Activated T-helper 2 cell treated with anti-CD3 and anti-CD28 coated beads, Interferon-gamma antibody, Interleukin-2, Interleukin-4, amounts not matched to agents 10 μg/mL and 5 μg/mL and 100 μg/mL, durations not matched to agents 14 hours and 24 hours and 36 hours (primary cell): Measurements from ENCODE around the gene KLHDC8A. TPM values are rescaled to one million over a fixed set of nuclear protein-coding genes. Genes with fewer than 3 reads are reported as not detected.
"Not testable (repeated sequence)": the region's sequence is repeated elsewhere in the genome, so short reads cannot be mapped to it uniquely, and the experiment has no call there.

Experiments
- DNase-seq: peaks from one replicate; pipeline ENCODE4 v3.0.0; 2021; ENCODE audit warnings: low spot score
- H3K27ac Mint-ChIP-seq: one replicate; pipeline ENCODE4 v1.8.0; 2021; ENCODE audit warnings: mixed read lengths
- H3K27me3 Mint-ChIP-seq: one replicate; pipeline ENCODE4 v1.8.0; 2021; ENCODE audit warnings: low read depth, mixed read lengths
- H3K36me3 Mint-ChIP-seq: one replicate; pipeline ENCODE4 v1.8.0; 2021; ENCODE audit warnings: low read depth, mixed read lengths
- H3K4me1 Mint-ChIP-seq: one replicate; pipeline ENCODE4 v1.8.0; 2021; ENCODE audit warnings: low read depth, mixed read lengths
- H3K4me3 Mint-ChIP-seq: one replicate; pipeline ENCODE4 v1.8.0; 2021; ENCODE audit warnings: low read depth, mild to moderate bottlenecking, moderate library complexity, mixed read lengths
- H3K9me3 Mint-ChIP-seq: one replicate; pipeline ENCODE4 v1.8.0; 2021; ENCODE audit warnings: mixed read lengths
- intact Hi-C: fragments of 100-400 bp; cut with micrococcal nuclease; formaldehyde crosslinking; loops from one replicate; pipeline ENCODE4 v1.15.1; 2023
- total RNA-seq: library from RNA; stranded (reverse); gene quantifications from 2 replicates; pipeline ENCODE4 v1.2.3, GENCODE V29; 2022

The KLHDC8A gene, protein sequence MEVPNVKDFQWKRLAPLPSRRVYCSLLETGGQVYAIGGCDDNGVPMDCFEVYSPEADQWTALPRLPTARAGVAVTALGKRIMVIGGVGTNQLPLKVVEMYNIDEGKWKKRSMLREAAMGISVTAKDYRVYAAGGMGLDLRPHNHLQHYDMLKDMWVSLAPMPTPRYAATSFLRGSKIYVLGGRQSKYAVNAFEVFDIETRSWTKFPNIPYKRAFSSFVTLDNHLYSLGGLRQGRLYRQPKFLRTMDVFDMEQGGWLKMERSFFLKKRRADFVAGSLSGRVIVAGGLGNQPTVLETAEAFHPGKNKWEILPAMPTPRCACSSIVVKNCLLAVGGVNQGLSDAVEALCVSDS
- not detected in 2 replicates for total RNA-seq

GRCh38 chr1:205356440-205357139 is at the start of gene KLHDC8A:
Gene KLHDC8A, minus strand, starts transcription at chr1:205356922. Its CDS starts 13,318 bp downstream, at chr1:205343604.
- no peaks in the 10 kb centered on the region for H3K4me1 Mint-ChIP-seq
- H3K9me3 Mint-ChIP-seq, result no peaks in the 10 kb centered on the region
- no peaks in the 10 kb centered on the region for H3K36me3 Mint-ChIP-seq
- peaks cover 16% of the 10 kb centered on the region for H3K27me3 Mint-ChIP-seq
- no peak within 1 kb of the TSS for H3K4me3 Mint-ChIP-seq
- no peak within 1 kb of the TSS for H3K27ac Mint-ChIP-seq
- intact Hi-C loops, result no loop called here
- no peak for DNase-seq

DNA sequence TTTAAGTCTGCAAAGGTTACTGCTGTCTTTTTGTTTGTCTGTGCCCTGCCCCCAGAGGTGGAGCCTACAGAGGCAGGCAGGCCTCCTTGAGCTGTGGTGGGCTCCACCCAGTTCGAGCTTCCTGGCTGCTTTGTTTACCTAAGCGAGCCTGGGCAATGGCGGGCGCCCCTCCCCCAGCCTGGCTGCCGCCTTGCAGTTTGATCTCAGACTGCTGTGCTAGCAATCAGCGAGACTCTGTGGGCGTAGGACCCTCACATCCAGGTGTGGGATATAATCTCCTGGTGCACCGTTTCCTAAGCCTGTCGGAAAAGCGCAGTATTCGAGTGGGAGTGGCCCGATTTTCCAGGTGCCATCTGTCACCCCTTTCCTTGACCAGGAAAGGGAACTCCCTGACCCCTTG is 49.5 kb upstream of the KLHDC8A start:
- H3K4me3 Mint-ChIP-seq, intact Hi-C loops, H3K9me3 Mint-ChIP-seq, H3K27ac Mint-ChIP-seq, H3K36me3 Mint-ChIP-seq, DNase-seq, H3K4me1 Mint-ChIP-seq: not testable (repeated sequence)
- peaks cover 24% of the 10 kb centered on the region for H3K27me3 Mint-ChIP-seq

DNA sequence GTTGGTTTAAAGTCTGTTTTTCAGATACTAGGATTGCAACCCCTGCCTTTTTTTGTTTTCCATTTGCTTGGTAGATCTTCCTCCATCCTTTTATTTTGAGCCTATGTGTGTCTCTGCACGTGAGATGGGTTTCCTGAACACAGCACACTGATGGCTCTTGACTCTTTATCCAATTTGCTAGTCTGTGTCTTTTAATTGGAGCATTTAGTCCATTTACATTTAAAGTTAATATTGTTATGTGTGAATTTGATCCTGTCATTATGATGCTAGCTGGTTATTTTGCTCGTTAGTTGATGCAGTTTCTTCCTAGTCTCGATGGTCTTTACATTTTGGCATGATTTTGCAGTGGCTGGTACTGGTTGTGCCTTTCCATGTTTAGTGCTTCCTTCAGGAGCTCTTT is 47.8 kb upstream of the KLHDC8A start:
- DNase-seq, H3K4me3 Mint-ChIP-seq, H3K36me3 Mint-ChIP-seq, H3K4me1 Mint-ChIP-seq, intact Hi-C loops, H3K27ac Mint-ChIP-seq, H3K9me3 Mint-ChIP-seq: not testable (repeated sequence)
- peaks cover 22% of the 10 kb centered on the region for H3K27me3 Mint-ChIP-seq

GRCh38 chr1:205398586-205398985 is 41.9 kb upstream of the KLHDC8A start:
- no peak for DNase-seq
- Mint-ChIP-seq H3K27me3 (peaks cover 29% of the 10 kb centered on the region), H3K9me3 (no peaks in the 10 kb centered on the region), H3K4me1 (no peaks in the 10 kb centered on the region), H3K27ac (no peak overlapping the region), H3K36me3 (no peaks in the 10 kb centered on the region), H3K4me3 (no peak overlapping the region)
- intact Hi-C loops, result no loop called here

GRCh38 chr1:205396967-205397616 is 40.4 kb upstream of the KLHDC8A start:
- Mint-ChIP-seq H3K4me3 (no peak overlapping the region), H3K27ac (no peak overlapping the region), H3K9me3 (no peaks in the 10 kb centered on the region), H3K36me3 (no peaks in the 10 kb centered on the region), H3K27me3 (peaks cover 24% of the 10 kb centered on the region), H3K4me1 (no peaks in the 10 kb centered on the region)
- no peak for DNase-seq
- intact Hi-C loops, result no loop called here

DNA sequence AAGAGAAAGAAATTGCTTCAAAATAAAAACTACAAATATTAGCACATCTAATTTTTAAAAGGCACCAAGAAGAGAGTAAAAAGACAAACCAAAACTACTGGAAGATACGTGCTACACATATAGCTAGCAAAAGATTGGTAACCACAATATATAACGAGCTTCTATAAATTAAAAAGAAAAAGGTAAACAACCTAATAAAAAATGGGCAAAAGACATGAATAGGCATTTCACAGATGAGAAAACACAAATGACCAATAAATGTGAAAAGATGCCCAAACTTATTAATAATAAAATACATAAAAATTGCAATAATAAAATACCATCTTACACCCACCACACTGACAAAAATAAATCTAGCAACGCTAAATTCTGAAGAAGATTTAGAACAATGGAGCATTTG is 38.9 kb upstream of the KLHDC8A start:
- H3K27me3 Mint-ChIP-seq, result peaks cover 25% of the 10 kb centered on the region
- H3K4me3 Mint-ChIP-seq, result no peak overlapping the region
- H3K27ac Mint-ChIP-seq, result no peak overlapping the region
- no peak for DNase-seq
- no peaks in the 10 kb centered on the region for H3K4me1 Mint-ChIP-seq
- H3K36me3 Mint-ChIP-seq, result no peaks in the 10 kb centered on the region
- H3K9me3 Mint-ChIP-seq, result no peaks in the 10 kb centered on the region
- intact Hi-C loops, result no loop called here

GRCh38 chr1:205392650-205393049 is 35.9 kb upstream of the KLHDC8A start:
- Mint-ChIP-seq H3K27me3 (peaks cover 22% of the 10 kb centered on the region), H3K4me3 (no peak overlapping the region), H3K9me3 (no peaks in the 10 kb centered on the region), H3K4me1 (no peaks in the 10 kb centered on the region), H3K36me3 (no peaks in the 10 kb centered on the region), H3K27ac (no peak overlapping the region)
- intact Hi-C loops, result no loop called here
- no peak for DNase-seq

DNA sequence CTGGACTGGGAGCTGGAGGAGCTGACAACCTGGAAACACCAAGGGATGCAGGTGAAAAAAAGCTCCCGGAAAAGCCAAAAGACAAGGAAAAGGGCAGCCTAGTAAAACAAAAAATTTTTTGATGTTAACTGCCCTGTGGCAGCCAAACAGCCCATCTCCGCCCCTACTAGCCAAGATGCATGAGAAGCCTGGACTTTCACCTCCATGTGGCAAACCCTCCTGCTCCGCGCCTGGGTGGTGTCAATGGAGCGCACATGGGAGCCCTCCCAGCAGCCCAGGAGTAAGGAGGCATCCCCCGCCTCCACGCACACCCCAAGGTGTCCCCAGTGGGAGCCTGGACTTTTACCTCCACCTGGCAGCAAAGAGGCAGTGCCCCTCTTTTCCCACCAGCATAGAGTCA is 34.7 kb upstream of the KLHDC8A start:
- DNase-seq, result no peak
- Mint-ChIP-seq H3K27ac (no peak overlapping the region), H3K36me3 (no peaks in the 10 kb centered on the region), H3K4me3 (no peak overlapping the region), H3K27me3 (peaks cover 14% of the 10 kb centered on the region), H3K4me1 (no peaks in the 10 kb centered on the region), H3K9me3 (no peaks in the 10 kb centered on the region)
- intact Hi-C loops, result no loop called here

DNA sequence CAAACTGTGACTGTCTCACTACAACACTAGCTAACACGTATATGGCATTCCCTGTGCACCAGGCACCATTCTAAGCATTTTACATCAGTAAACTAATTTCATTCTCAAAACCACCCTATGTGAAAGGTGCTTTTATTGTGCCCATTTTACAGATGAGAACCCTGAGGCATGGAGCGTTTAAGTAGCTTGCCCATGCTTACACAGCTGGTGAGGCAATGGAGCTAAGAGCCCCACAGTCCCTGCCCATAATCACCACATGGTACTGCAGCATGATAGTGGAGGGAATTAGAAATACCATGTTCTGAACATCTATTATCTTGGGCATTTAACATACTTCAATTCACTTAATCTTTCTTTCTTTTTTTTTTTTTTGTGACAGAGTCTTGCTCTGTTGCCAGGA is 31.1 kb upstream of the KLHDC8A start:
- no peak overlapping the region for H3K4me3 Mint-ChIP-seq
- no peaks in the 10 kb centered on the region for H3K9me3 Mint-ChIP-seq
- H3K27me3 Mint-ChIP-seq, result peaks cover 11% of the 10 kb centered on the region
- H3K4me1 Mint-ChIP-seq, result no peaks in the 10 kb centered on the region
- H3K27ac Mint-ChIP-seq, result no peak overlapping the region
- no peak for DNase-seq
- intact Hi-C loops, result no loop called here
- H3K36me3 Mint-ChIP-seq, result no peaks in the 10 kb centered on the region

- intact Hi-C loops, H3K4me1 Mint-ChIP-seq, H3K9me3 Mint-ChIP-seq, DNase-seq, H3K27me3 Mint-ChIP-seq, H3K36me3 Mint-ChIP-seq, H3K27ac Mint-ChIP-seq, H3K4me3 Mint-ChIP-seq: not testable (repeated sequence)
These were observed 26.3 kb upstream of the KLHDC8A start for GRCh38 chr1:205382990-205383389.

DNA sequence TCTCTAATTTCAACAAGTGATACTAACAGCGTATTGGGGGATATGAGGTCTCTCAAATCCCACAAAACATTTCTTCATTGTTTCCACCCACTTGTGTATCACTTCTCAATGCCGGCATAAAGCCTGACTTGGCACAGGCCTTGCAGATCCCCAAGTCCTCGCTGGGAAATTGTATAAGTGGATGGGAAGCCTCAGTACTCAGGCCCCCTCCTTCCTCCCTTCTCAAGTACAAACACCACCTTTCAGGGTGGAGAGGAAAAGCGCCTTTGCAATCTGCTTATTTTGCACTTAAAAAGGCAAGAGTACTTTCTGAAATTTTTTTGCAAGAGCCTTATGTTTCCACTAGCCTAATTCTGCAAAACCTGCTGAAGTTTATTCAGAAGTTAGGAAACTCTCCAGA is 25.8 kb upstream of the KLHDC8A start:
- Mint-ChIP-seq H3K27ac (no peak overlapping the region), H3K4me3 (no peak overlapping the region)

DNA sequence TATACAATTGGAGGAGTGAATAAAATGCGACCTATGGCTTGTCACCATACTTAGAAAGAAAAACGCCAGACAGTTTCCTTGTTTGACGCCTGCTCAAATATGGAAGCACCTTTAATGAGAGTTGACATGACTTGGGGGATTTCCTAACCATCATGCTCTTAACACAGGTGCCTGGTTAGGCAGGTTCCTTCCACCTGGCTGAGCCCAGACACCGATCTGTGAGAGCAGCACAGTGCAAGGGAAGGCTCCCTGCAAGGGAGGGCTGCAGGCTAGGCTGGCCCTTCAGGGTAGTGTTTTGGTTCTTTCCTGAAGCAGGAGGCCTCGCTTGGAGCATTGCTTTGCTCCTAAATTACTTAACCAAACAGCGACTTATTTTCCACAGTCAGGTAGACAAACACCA is 24.6 kb upstream of the KLHDC8A start:
- H3K4me3 Mint-ChIP-seq, result no peak overlapping the region
- H3K9me3 Mint-ChIP-seq, result no peaks in the 10 kb centered on the region
- peaks cover 12% of the 10 kb centered on the region for H3K27me3 Mint-ChIP-seq
- H3K27ac Mint-ChIP-seq, result no peak overlapping the region
- DNase-seq, result no peak
- no peaks in the 10 kb centered on the region for H3K4me1 Mint-ChIP-seq
- no peaks in the 10 kb centered on the region for H3K36me3 Mint-ChIP-seq
- intact Hi-C loops, result no loop called here

More for the DNA sequence above, 25.8 kb upstream of the KLHDC8A start:
- Mint-ChIP-seq H3K4me1 (no peaks in the 10 kb centered on the region), H3K36me3 (no peaks in the 10 kb centered on the region), H3K9me3 (no peaks in the 10 kb centered on the region), H3K27me3 (peaks cover 8% of the 10 kb centered on the region)
- DNase-seq, result no peak
- intact Hi-C loops, result no loop called here

- Mint-ChIP-seq H3K4me3 (no peak overlapping the region), H3K9me3 (no peaks in the 10 kb centered on the region), H3K27ac (no peak overlapping the region), H3K36me3 (no peaks in the 10 kb centered on the region), H3K27me3 (peaks cover 16% of the 10 kb centered on the region), H3K4me1 (no peaks in the 10 kb centered on the region)
- intact Hi-C loops, result no loop called here
- no peak for DNase-seq
These were observed 24.2 kb upstream of the KLHDC8A start for GRCh38 chr1:205380882-205381281.
